Heart left ventricle (tissue), 16 donors: ENCODE data around the gene KL. TPM values are rescaled to one million over a fixed set of nuclear protein-coding genes. Genes with fewer than 3 reads are reported as not detected.

Source experiments
- ATAC-seq, 4 donors: fragments of 200-7000 bp; cut with Tn5 transposase; one replicate each; pipeline ENCODE4 v1.9.1; 2020 to 2022; ENCODE audit warnings: moderate library complexity in 4 of 4, mild to moderate bottlenecking in 3 of 4, moderate number of reproducible peaks in 1 of 4
- DNase-seq, 5 donors: peaks; one replicate each; pipeline ENCODE4 v3.0.0-alpha.2; 2020
- H3K27ac ChIP-seq, 12 donors: fragments of 200-600 bp; sonication (generic) in 4 of 12; one replicate each; pipeline versions ENCODE4 v1.5.0 to v1.8.0; 2016 to 2022; ENCODE audit warnings: mild to moderate bottlenecking in 2 of 12
- H3K27me3 ChIP-seq, 9 donors: fragments of 200-600 bp; sonication (generic) in 2 of 9; one replicate each; pipeline versions ENCODE4 v1.5.1 to v1.8.0; 2016 to 2022; ENCODE audit warnings: mild to moderate bottlenecking in 3 of 9
- H3K36me3 ChIP-seq, 9 donors: fragments of 200-600 bp; sonication (generic) in 2 of 9; one replicate each; pipeline versions ENCODE4 v1.5.0 to v1.8.0; 2018 to 2022; ENCODE audit warnings: mild to moderate bottlenecking in 2 of 9
- H3K4me1 ChIP-seq, 12 donors: fragments of 200-600 bp; sonication (generic) in 4 of 12; one replicate each; pipeline versions ENCODE4 v1.5.0 to v1.8.0; 2016 to 2022; ENCODE audit warnings: mild to moderate bottlenecking in 3 of 12
- H3K4me3 ChIP-seq, 12 donors: fragments of 200-600 bp; sonication (generic) in 4 of 12; one replicate each; pipeline versions ENCODE4 v1.5.0 to v1.8.0; 2017 to 2022; ENCODE audit warnings: mild to moderate bottlenecking in 9 of 12, moderate library complexity in 4 of 12
- H3K9me3 ChIP-seq, 12 donors: fragments of 200-600 bp; sonication (generic) in 4 of 12; one replicate each; pipeline versions ENCODE4 v1.5.0 to v1.8.0; 2016 to 2022; ENCODE audit warnings: mild to moderate bottlenecking in 1 of 12
- POLR2A ChIP-seq, 2 donors: fragments of 450-650 bp; IDR thresholded peaks; one replicate each; pipeline ENCODE4 v1.6.1; 2017; ENCODE audit warnings: antibody characterized with exemption in 2 of 2, mild to moderate bottlenecking in 2 of 2, moderate library complexity in 2 of 2
- WGBS, 4 donors: extraction: QIAGEN DNeasy Blood & Tissue Kit in 2 of 4; methylation state at CpG; one replicate each; pipeline versions ENCODE4 v1.1.5 to v1.1.7; 2013 to 2018; 5-methylcytosine and 5-hydroxymethylcytosine counted together
- intact Hi-C, 10 donors: fragments of 100-400 bp; cut with DNase I; formaldehyde crosslinking; loops; one replicate each; pipeline versions ENCODE4 v1.11.1 to v1.14.2; 2022
- polyA plus RNA-seq, 2 donors: library from polyadenylated mRNA; stranded (reverse); fragments of 200-250 nt; gene quantifications; one replicate each; pipeline ENCODE4 v1.2.3, GENCODE V29; 2013
- total RNA-seq, 9 donors: library from RNA; depleted of rRNA in 2 of 9; stranded (reverse); fragments of >200 nt in 2 of 9; fragmentation: NEBNext Ultra II Directional in 3 of 9; extraction: Animal tissue kit (Norgen Biotek cat#: 25700) in 3 of 9; gene quantifications; one replicate each; pipeline versions ENCODE4 v1.1.0 to v1.2.4, GENCODE V29; 2016 to 2023
- TF ChIP-seq, protein P1 (sequence below), 12 donors: fragments of 200-600 bp; sonication (generic) in 4 of 12; IDR thresholded peaks; one replicate each; pipeline versions ENCODE4 v1.5.0 to v1.8.0; 2018 to 2022; ENCODE audit warnings: antibody characterized with exemption in 12 of 12, mild to moderate bottlenecking in 5 of 12
- donor health status: ischemic (EF 13 %, LVEDD 7.1; RV severe dilation, severe dysfunction).
- donor health status: healthy with polysubstance abuse.
- donor health status: DM: no; HTN: yes; CAD: no.
- donor health status: DM: no; HTN: no; CAD: no.
- donor health status: ischemic (EF 25% LVEDD 6.9; RV normal size, moderate dysfunction).
- donor health status: ischemic (EF 25% LVEDD 5.7; RV mildly dilated, moderate dysfunction).
- donor health status: healthy.
- donor health status: DM: yes; HTN: yes; CAD: no.
- donor health status: ischemic (EF 35%, LVEDD 5.7; RV mildly dilated, moderate dysfunction).
- donor health status: nonischemic (EF 11% LVEDD 7.7; RV severe dilation, severe dysfunction).
- donor health status: DM: yes; HTN: yes; CAD: no.
- donor health status: PGD.
- donor health status: ischemic (EF 29% LVEDD 5.4; RV normal size, mild dysfunction).
- donor health status: nonischemic (EF 23%, LVEDD 6.1; RV moderate dilation, normal function).

The KL gene
- total and polyA plus RNA-seq, 11 donors: 0.34 to 3.1 (median 1.7) TPM

GRCh38 chr13:32987462-32987861 lies 28.8 kb upstream of the KL start:
- Histone ChIP-seq H3K36me3 (no peaks in the 10 kb centered on the region), H3K4me3 (no peak overlapping the region), H3K4me1 (peaks cover 0 to 17% (median 7%) of the 10 kb centered on the region in 12 donors), H3K27ac (no peak overlapping the region), H3K27me3 (no peaks in the 10 kb centered on the region), H3K9me3 (peaks cover 0 to 5% (median 0%) of the 10 kb centered on the region in 12 donors)
- intact Hi-C loops: no loop called here
- DNase-seq (no peak), ATAC-seq (no peak)
- TF ChIP-seq POLR2A (IDR thresholded peaks at IDR 0.05): no peak
- TF ChIP-seq, protein P1, sequence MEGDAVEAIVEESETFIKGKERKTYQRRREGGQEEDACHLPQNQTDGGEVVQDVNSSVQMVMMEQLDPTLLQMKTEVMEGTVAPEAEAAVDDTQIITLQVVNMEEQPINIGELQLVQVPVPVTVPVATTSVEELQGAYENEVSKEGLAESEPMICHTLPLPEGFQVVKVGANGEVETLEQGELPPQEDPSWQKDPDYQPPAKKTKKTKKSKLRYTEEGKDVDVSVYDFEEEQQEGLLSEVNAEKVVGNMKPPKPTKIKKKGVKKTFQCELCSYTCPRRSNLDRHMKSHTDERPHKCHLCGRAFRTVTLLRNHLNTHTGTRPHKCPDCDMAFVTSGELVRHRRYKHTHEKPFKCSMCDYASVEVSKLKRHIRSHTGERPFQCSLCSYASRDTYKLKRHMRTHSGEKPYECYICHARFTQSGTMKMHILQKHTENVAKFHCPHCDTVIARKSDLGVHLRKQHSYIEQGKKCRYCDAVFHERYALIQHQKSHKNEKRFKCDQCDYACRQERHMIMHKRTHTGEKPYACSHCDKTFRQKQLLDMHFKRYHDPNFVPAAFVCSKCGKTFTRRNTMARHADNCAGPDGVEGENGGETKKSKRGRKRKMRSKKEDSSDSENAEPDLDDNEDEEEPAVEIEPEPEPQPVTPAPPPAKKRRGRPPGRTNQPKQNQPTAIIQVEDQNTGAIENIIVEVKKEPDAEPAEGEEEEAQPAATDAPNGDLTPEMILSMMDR (IDR thresholded peaks at IDR 0.05): no peak
- 70 to 91% (median 83%) methylated on average over 1 of the region's 1 CpG for WGBS, 4 donors

DNA sequence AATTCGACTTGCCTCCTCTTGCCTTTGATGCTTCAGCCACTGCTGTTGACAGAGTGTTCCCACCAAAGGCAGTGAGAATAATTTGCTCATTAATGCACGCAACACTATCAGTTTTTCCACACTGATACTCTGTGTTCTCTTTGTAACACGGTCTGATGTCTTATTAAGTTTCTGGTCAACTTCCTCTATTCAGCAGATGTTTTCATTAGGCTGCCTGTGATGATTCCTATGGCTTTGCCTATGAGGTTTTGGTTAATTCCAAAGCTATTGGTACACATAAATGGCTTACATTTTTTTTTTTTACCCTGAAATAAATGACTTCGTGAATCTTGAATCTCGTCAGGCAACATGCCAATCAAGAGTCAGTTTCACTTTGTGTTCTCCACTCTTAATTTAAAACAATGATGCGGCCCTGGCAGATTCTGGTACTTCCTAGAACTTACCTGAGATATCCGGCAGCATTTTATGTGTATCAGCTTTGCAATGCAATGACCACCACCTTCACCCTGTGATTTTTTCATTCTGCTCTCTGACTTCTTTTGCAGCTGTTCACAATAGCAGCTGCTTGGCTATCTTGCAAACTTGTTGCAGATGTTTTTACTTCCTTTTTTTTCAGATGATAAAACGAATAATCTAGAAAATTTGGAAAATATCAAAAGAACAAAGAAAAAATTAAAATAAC lies 27.5 kb upstream of the KL start:
- intact Hi-C loops: no loop called here
- ATAC-seq: peak in 3 of 4 donors; percentile 31 to 63 (median 36)
- 42 to 53% (median 49%) methylated on average over 8 of the region's 8 CpGs for WGBS, 4 donors

GRCh38 chr13:32989290-32989667 lies 26.9 kb upstream of the KL start:
- intact Hi-C loops: no loop called here
- Histone ChIP-seq H3K27ac (peak overlapping the region in 2 of 12 donors; percentile 19 to 21), H3K4me1 (peaks cover 0 to 17% (median 7%) of the 10 kb centered on the region in 12 donors), H3K27me3 (no peaks in the 10 kb centered on the region), H3K4me3 (peak overlapping the region in 2 of 12 donors; percentile 37 to 46), H3K36me3 (no peaks in the 10 kb centered on the region), H3K9me3 (peaks cover 0 to 5% (median 0%) of the 10 kb centered on the region in 12 donors)
- DNase-seq (no peak), ATAC-seq (peak in 1 of 4 donors; percentile 52)
- TF ChIP-seq, protein P1 (IDR thresholded peaks at IDR 0.05): no peak
- TF ChIP-seq POLR2A (IDR thresholded peaks at IDR 0.05): no peak
- 35 to 57% (median 52%) methylated on average over 3 of the region's 3 CpGs for WGBS, 4 donors

More for the DNA sequence above, 27.5 kb upstream of the KL start:
- Histone ChIP-seq H3K4me1 (peaks cover 0 to 17% (median 7%) of the 10 kb centered on the region in 12 donors), H3K27ac (peak overlapping the region in 5 of 12 donors; percentile 8 to 59 (median 16)), H3K9me3 (peaks cover 0 to 5% (median 0%) of the 10 kb centered on the region in 12 donors), H3K36me3 (no peaks in the 10 kb centered on the region), H3K4me3 (peak overlapping the region in 8 of 12 donors; percentile 6 to 46 (median 20)), H3K27me3 (no peaks in the 10 kb centered on the region)
- no peak for DNase-seq
- TF ChIP-seq POLR2A (IDR thresholded peaks at IDR 0.05): no peak
- TF ChIP-seq, protein P1 (IDR thresholded peaks at IDR 0.05): no peak

GRCh38 chr13:32989942-32990341 lies 26.3 kb upstream of the KL start:
- ATAC-seq: no peak

More at GRCh38 chr13:32989942-32990341, 26.3 kb upstream of the KL start:
- intact Hi-C loops: no loop called here
- Histone ChIP-seq H3K9me3 (peaks cover 0 to 5% (median 0%) of the 10 kb centered on the region in 12 donors), H3K4me3 (no peak overlapping the region), H3K36me3 (no peaks in the 10 kb centered on the region), H3K4me1 (peaks cover 0 to 17% (median 7%) of the 10 kb centered on the region in 12 donors), H3K27ac (no peak overlapping the region), H3K27me3 (no peaks in the 10 kb centered on the region)
- no peak for DNase-seq
- TF ChIP-seq POLR2A (IDR thresholded peaks at IDR 0.05): no peak
- TF ChIP-seq, protein P1 (IDR thresholded peaks at IDR 0.05): no peak
- 86 to 91% (median 87%) methylated on average over 3 of the region's 3 CpGs for WGBS, 4 donors
